OCI-LY3 (cell line): ENCODE data around the gene MIEF2.

Experiments
- EZH2phosphoT487 ChIP-seq: fragments of 200-600 bp; shearing (Covaris generic); IDR thresholded peaks from 2 replicates; pipeline ENCODE4 v1.6.1; 2018; ENCODE audit warnings: antibody characterized with exemption, mixed run types, low read depth
- TF ChIP-seq, protein P1 (sequence below): fragments of 200-600, 300-600 bp; sonication (generic); IDR thresholded peaks from 2 replicates; pipeline ENCODE4 v1.5.1; 2014; ENCODE audit warnings: antibody characterized with exemption, low read length, low read depth

DNA sequence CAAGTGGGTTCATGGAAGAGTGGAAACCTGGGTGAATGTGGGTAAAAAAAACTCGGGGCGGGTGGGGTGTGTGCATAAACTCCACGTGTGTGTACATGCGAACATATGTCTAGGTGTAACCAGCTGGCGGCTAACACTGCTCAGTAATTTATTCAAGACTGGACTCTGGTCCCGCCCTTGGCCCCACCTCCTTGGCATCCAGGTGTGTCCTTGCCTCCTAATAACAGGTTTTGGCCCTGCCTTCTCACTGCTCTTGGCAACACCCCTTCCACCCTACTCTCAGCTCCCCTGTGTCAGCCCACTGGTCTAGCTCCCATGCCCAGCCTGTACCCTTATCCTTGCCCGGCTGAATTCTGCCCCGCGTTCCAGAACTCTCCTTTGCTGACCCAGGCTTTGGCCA is 10.2 kb upstream of the MIEF2 start:
- TF ChIP-seq EZH2phosphoT487 = no peak
- TF ChIP-seq, protein P1, sequence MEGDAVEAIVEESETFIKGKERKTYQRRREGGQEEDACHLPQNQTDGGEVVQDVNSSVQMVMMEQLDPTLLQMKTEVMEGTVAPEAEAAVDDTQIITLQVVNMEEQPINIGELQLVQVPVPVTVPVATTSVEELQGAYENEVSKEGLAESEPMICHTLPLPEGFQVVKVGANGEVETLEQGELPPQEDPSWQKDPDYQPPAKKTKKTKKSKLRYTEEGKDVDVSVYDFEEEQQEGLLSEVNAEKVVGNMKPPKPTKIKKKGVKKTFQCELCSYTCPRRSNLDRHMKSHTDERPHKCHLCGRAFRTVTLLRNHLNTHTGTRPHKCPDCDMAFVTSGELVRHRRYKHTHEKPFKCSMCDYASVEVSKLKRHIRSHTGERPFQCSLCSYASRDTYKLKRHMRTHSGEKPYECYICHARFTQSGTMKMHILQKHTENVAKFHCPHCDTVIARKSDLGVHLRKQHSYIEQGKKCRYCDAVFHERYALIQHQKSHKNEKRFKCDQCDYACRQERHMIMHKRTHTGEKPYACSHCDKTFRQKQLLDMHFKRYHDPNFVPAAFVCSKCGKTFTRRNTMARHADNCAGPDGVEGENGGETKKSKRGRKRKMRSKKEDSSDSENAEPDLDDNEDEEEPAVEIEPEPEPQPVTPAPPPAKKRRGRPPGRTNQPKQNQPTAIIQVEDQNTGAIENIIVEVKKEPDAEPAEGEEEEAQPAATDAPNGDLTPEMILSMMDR = no peak
